Measurements from ENCODE around the gene CCDC196.

- TF ChIP-seq CTCF (IDR thresholded peaks at IDR 0.05): no peak
- TF ChIP-seq POLR2A (IDR thresholded peaks at IDR 0.05): no peak
These were observed 28.0 kb downstream of the CCDC196 start for GRCh38 chr14:66514213-66514612.

Data from tibial nerve (tissue), 3 donors.